Hepatocyte (in vitro differentiated cells): ENCODE results near the gene NAA40.

Experiments used
- EZH2 ChIP-seq: fragments of 200-600 bp; sonication (generic); IDR thresholded peaks from 2 replicates; pipeline ENCODE4 v1.6.1; 2016; ENCODE audit warnings: antibody characterized with exemption, mild to moderate bottlenecking, borderline replicate concordance
- EZH2phosphoT487 ChIP-seq: fragments of 200-600 bp; sonication (generic); IDR thresholded peaks from one replicate; pipeline ENCODE4 v1.6.1; 2018; ENCODE audit warnings: antibody characterized with exemption, mild to moderate bottlenecking, low read depth, moderate library complexity; ENCODE audit not compliant: unreplicated experiment, severe bottlenecking
- TF ChIP-seq, protein P1 (sequence below): fragments of 200-600 bp; sonication (generic); IDR thresholded peaks from 2 replicates; pipeline ENCODE4 v1.5.1; 2016; ENCODE audit warnings: antibody characterized with exemption, mild to moderate bottlenecking; ENCODE audit not compliant: poor library complexity

DNA sequence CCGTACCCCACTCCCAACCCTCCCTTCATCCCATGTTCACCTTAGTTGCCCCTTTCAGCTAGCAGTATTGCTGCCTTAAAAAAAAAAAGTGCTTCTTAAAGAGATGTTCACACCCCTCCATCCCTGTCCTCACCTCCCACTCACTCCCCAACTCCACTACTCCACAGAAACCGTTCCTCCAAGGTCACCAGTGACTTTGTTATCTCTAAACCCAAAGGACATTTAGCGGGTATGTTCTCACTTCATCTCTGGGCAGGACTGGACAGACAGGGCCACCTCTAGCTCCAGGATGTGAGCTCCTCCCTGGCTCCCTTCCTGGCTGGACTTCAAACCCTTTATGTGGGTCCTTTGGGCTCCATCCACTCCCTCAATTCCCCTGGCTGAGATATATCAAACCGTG, 15.5 kb upstream of the NAA40 start:
- TF ChIP-seq, protein P1, sequence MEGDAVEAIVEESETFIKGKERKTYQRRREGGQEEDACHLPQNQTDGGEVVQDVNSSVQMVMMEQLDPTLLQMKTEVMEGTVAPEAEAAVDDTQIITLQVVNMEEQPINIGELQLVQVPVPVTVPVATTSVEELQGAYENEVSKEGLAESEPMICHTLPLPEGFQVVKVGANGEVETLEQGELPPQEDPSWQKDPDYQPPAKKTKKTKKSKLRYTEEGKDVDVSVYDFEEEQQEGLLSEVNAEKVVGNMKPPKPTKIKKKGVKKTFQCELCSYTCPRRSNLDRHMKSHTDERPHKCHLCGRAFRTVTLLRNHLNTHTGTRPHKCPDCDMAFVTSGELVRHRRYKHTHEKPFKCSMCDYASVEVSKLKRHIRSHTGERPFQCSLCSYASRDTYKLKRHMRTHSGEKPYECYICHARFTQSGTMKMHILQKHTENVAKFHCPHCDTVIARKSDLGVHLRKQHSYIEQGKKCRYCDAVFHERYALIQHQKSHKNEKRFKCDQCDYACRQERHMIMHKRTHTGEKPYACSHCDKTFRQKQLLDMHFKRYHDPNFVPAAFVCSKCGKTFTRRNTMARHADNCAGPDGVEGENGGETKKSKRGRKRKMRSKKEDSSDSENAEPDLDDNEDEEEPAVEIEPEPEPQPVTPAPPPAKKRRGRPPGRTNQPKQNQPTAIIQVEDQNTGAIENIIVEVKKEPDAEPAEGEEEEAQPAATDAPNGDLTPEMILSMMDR: no peak
- TF ChIP-seq EZH2 (no peak), EZH2phosphoT487 (no peak)
